Karpas-422 (cell line): Measurements from ENCODE around the gene ZBTB49. TPM values are rescaled to one million over a fixed set of nuclear protein-coding genes. Genes with fewer than 3 reads are reported as not detected.

Experiments
- total RNA-seq: library from RNA; depleted of rRNA; stranded (reverse); fragments of >200 nt; shearing (Covaris generic); gene quantifications from 2 replicates; pipeline ENCODE4 v1.2.3, GENCODE V29; 2014; ENCODE audit warnings: low replicate concordance; rRNA removed

The ZBTB49 gene
- total RNA-seq, 1 experiment from 2014 or later: 6.7 TPM

Other genes with a start within 250 kb of the ZBTB49 start
- not detected in 2 replicates for gene OTOP1, start 63.3 kb upstream of the ZBTB49 start, total RNA-seq
- 13.1 and 30.9 TPM in 2 replicates for gene TMEM128, start 42.0 kb upstream of the ZBTB49 start, total RNA-seq
- gene LYAR, start 97 bp upstream of the ZBTB49 start, total RNA-seq: 19.7 and 32.2 TPM in 2 replicates
- 0.75 TPM in 1 of 2 replicates, not detected in the other for gene NSG1, start 96.9 kb downstream of the ZBTB49 start, total RNA-seq